Measurements from ENCODE around the gene STRC. TPM values are rescaled to one million over a fixed set of nuclear protein-coding genes. Genes with fewer than 3 reads are reported as not detected.
"Not testable (repeated sequence)": the region's sequence is repeated elsewhere in the genome, so short reads cannot be mapped to it uniquely, and the experiment has no call there.

Gene STRC
- total RNA-seq, 4 donors from 2014 or later = 0.41 to 20.3 (median 1.4) TPM; not detected in 1

- H3K27ac ChIP-seq; DNase-seq; intact Hi-C loops (cut with DNase I; ENCODE audit: low total_unique reads); H3K4me1 ChIP-seq; H3K36me3 ChIP-seq; H3K4me3 ChIP-seq; H3K27me3 ChIP-seq; H3K9me3 ChIP-seq; in situ Hi-C loops (cut with MboI; ENCODE audit: low pct_ligation_motif_present in 1 of 4, low pct_unique_long_range_greater_than_20kb in 1 of 4, low sequenced_read_pairs in 3 of 4): not testable (repeated sequence)
- WGBS, 2 donors (ENCODE audit: low coverage in 1 of 2) = no CpG with 5 or more reads among the region's 1 CpG
Observed at GRCh38 chr15:43574607-43575006, 44.0 kb downstream of the STRC start.

GRCh38 chr15:43566615-43567014, 52.0 kb downstream of the STRC start:
- H3K9me3 ChIP-seq; in situ Hi-C loops (cut with MboI; ENCODE audit: low pct_ligation_motif_present in 1 of 4, low pct_unique_long_range_greater_than_20kb in 1 of 4, low sequenced_read_pairs in 3 of 4); H3K4me1 ChIP-seq; DNase-seq; H3K4me3 ChIP-seq; intact Hi-C loops (cut with DNase I; ENCODE audit: low total_unique reads); H3K36me3 ChIP-seq; H3K27ac ChIP-seq; H3K27me3 ChIP-seq: not testable (repeated sequence)
- WGBS, 2 donors (ENCODE audit: low coverage in 1 of 2) = 80% methylated on average over 1 of the region's 2 CpGs; no CpG with 5 or more reads in 1 of the 2 donors

GRCh38 chr15:43563793-43564192, 54.8 kb downstream of the STRC start:
- intact Hi-C loops (cut with DNase I; ENCODE audit: low total_unique reads); H3K36me3 ChIP-seq; in situ Hi-C loops (cut with MboI; ENCODE audit: low pct_ligation_motif_present in 1 of 4, low pct_unique_long_range_greater_than_20kb in 1 of 4, low sequenced_read_pairs in 3 of 4); DNase-seq; H3K27ac ChIP-seq; H3K27me3 ChIP-seq; H3K4me1 ChIP-seq; H3K9me3 ChIP-seq; H3K4me3 ChIP-seq: not testable (repeated sequence)
- WGBS, 2 donors (ENCODE audit: low coverage in 1 of 2) = no CpG with 5 or more reads among the region's 8 CpGs

GRCh38 chr15:43562753-43563152, 55.8 kb downstream of the STRC start:
- H3K4me1 ChIP-seq; H3K4me3 ChIP-seq; H3K27me3 ChIP-seq; DNase-seq; H3K9me3 ChIP-seq; in situ Hi-C loops (cut with MboI; ENCODE audit: low pct_ligation_motif_present in 1 of 4, low pct_unique_long_range_greater_than_20kb in 1 of 4, low sequenced_read_pairs in 3 of 4); intact Hi-C loops (cut with DNase I; ENCODE audit: low total_unique reads); H3K27ac ChIP-seq; H3K36me3 ChIP-seq: not testable (repeated sequence)
- no CpG with 5 or more reads among the region's 3 CpGs for WGBS, 2 donors (ENCODE audit: low coverage in 1 of 2)

GRCh38 chr15:43552986-43553385, 65.6 kb downstream of the STRC start:
- 79 to 83% methylated on average over 2 of the region's 2 CpGs for WGBS, 2 donors (ENCODE audit: low coverage in 1 of 2)
- intact Hi-C loops (cut with DNase I; ENCODE audit: low total_unique reads) (no loop called here), in situ Hi-C loops (cut with MboI; ENCODE audit: low pct_ligation_motif_present in 1 of 4, low pct_unique_long_range_greater_than_20kb in 1 of 4, low sequenced_read_pairs in 3 of 4) (no loop called here)
- Histone ChIP-seq H3K9me3 (no peaks in the 10 kb centered on the region), H3K27me3 (no peaks in the 10 kb centered on the region), H3K36me3 (peaks cover 0 to 6% (median 1%) of the 10 kb centered on the region in 4 donors), H3K4me3 (no peak overlapping the region), H3K27ac (no peak overlapping the region), H3K4me1 (no peaks in the 10 kb centered on the region)
- TF ChIP-seq CTCF (IDR thresholded peaks at IDR 0.05) (no peak), POLR2AphosphoS5 (IDR thresholded peaks at IDR 0.05) (no peak), EP300 (IDR thresholded peaks at IDR 0.05; ENCODE audit: low read depth) (no peak), POLR2A (IDR thresholded peaks at IDR 0.05) (no peak)
- no peak for DNase-seq

GRCh38 chr15:43552256-43552655, 66.3 kb downstream of the STRC start:
- Histone ChIP-seq H3K27ac (no peak overlapping the region), H3K4me3 (no peak overlapping the region), H3K27me3 (no peaks in the 10 kb centered on the region), H3K4me1 (no peaks in the 10 kb centered on the region), H3K36me3 (peaks cover 0 to 13% (median 5%) of the 10 kb centered on the region in 4 donors), H3K9me3 (peaks cover 0 to 4% of the 10 kb centered on the region in 2 donors)
- TF ChIP-seq POLR2AphosphoS5 (IDR thresholded peaks at IDR 0.05) (no peak), CTCF (IDR thresholded peaks at IDR 0.05) (no peak), EP300 (IDR thresholded peaks at IDR 0.05; ENCODE audit: low read depth) (no peak), POLR2A (IDR thresholded peaks at IDR 0.05) (no peak)
- 96 to 100% methylated on average over 2 to 4 of the region's 4 CpGs for WGBS, 2 donors (ENCODE audit: low coverage in 1 of 2)
- intact Hi-C loops (cut with DNase I; ENCODE audit: low total_unique reads) (no loop called here), in situ Hi-C loops (cut with MboI; ENCODE audit: low pct_ligation_motif_present in 1 of 4, low pct_unique_long_range_greater_than_20kb in 1 of 4, low sequenced_read_pairs in 3 of 4) (no loop called here)
- no peak for DNase-seq

Measured in transverse colon (tissue), 4 donors.